Measurements from ENCODE around the gene SDHAF2.
"Not testable (repeated sequence)": the region's sequence is repeated elsewhere in the genome, so short reads cannot be mapped to it uniquely, and the experiment has no call there.

The SDHAF2 gene

DNA sequence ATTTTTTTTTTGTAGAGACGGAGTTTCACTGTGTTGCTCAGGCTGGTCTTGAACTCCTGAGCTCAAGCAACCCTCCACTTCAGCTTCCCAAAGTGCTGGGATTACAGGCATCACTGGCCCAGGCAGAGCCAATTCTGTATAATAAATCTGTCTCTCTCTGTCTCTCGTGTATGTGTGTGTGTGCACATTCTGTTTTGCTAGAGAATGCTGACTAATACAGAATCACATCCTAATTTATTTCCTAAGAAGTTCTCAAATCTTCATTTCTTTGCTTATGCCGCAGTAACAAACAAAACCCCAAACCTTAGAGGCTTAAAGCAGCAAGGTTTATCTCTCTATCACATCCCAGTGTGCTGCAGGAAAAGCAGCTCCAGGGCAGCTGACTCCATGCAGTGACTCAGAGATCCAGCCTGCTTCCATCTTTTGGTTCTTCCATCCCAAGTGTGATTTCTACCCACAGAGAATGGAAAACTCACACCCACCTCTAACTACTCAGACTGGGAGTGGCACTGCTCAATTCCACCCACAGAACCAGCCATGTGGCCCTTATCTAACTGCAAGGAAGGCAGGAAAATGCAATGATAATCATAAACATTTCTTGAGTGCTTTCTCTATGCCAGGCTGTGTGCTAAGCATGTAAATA lies 43.6 kb downstream of the SDHAF2 start:
- peak; percentile 83 for DNase-seq (ENCODE audit: low read depth)
- H3K4me3 ChIP-seq (ENCODE audit: control insufficient read depth, low read depth, low read length): no peak overlapping the region
- TF ChIP-seq, protein P1, sequence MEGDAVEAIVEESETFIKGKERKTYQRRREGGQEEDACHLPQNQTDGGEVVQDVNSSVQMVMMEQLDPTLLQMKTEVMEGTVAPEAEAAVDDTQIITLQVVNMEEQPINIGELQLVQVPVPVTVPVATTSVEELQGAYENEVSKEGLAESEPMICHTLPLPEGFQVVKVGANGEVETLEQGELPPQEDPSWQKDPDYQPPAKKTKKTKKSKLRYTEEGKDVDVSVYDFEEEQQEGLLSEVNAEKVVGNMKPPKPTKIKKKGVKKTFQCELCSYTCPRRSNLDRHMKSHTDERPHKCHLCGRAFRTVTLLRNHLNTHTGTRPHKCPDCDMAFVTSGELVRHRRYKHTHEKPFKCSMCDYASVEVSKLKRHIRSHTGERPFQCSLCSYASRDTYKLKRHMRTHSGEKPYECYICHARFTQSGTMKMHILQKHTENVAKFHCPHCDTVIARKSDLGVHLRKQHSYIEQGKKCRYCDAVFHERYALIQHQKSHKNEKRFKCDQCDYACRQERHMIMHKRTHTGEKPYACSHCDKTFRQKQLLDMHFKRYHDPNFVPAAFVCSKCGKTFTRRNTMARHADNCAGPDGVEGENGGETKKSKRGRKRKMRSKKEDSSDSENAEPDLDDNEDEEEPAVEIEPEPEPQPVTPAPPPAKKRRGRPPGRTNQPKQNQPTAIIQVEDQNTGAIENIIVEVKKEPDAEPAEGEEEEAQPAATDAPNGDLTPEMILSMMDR (conservative IDR thresholded peaks at IDR 0.05; ENCODE audit: control insufficient read depth, insufficient read depth, low read depth, low read length): no peak

DNA sequence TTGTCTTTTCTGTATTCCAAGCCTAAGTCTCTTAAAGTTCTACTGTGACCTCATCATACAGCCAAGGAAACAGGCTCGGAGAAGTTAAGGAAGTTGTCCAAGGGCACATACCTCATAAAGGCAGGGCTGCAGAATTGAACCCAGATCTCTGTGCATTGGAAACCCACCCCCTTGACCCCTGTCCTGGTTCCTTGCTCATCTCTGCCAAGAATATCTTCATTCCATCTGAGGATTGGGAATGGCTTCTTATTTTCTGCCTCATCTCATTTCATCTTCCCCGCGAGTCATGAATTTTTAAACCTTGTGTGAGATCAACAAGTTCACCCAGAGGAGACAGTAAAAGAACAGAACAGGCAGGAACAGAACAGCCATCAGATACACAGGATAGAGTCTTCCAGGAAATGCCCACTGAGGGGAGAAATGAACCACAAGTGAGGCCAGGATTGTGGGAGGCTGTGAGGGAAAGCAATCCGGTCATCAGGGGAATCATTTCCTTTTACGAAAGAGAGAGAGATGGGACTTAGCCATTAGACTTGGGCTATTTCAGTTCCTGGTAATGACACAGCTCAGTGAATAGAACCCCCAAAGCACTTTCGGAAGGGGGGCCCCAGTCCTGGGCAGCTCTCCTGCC lies 44.2 kb downstream of the SDHAF2 start:
- peak; percentile 52 for DNase-seq (ENCODE audit: low read depth)
- TF ChIP-seq, protein P1 (conservative IDR thresholded peaks at IDR 0.05; ENCODE audit: control insufficient read depth, insufficient read depth, low read depth, low read length): no peak
- no peak overlapping the region for H3K4me3 ChIP-seq (ENCODE audit: control insufficient read depth, low read depth, low read length)

DNA sequence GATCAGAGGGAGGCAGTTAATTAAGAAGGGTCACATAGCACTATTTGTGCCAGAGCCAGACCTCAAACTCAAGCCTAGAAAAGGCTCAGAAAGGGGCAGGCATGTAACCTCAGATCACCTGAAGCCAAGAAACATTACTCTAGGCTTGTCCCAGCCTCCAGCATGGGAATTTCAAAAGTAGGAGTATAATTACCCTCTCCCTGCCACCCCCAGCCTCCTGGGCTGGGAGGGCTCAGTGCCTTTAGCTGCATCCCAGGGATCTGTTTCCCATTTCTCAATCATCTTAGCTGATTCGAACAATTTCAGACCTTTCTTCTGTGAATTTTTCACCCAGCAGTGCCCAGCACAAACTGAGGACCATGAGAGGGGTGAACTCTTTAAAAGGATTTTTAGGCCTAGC lies 45.5 kb downstream of the SDHAF2 start:
- TF ChIP-seq, protein P1 (conservative IDR thresholded peaks at IDR 0.05; ENCODE audit: control insufficient read depth, insufficient read depth, low read depth, low read length): no peak
- no peak overlapping the region for H3K4me3 ChIP-seq (ENCODE audit: control insufficient read depth, low read depth, low read length)
- DNase-seq (ENCODE audit: low read depth): no peak

DNA sequence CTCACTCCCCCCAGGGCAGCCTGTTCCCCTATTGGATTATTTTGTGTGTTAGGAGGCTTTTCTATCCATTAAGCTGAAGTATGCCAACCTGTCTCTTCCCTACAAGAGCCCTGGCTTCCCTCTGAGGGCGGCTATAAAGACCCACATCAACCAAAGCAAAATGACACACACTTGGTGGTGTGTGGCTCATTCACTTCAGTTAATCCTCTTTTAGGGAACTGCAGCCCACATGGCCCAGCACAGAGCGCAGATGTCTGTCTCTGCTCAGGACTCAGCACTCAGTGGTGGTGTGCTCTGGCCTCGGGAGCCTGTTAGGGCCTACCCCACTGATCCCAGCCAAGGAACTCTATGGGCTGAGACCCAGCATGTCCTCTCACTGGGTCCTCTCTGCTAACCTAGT lies 46.4 kb downstream of the SDHAF2 start:
- DNase-seq (ENCODE audit: low read depth): no peak
- H3K4me3 ChIP-seq (ENCODE audit: control insufficient read depth, low read depth, low read length): no peak overlapping the region
- TF ChIP-seq, protein P1 (conservative IDR thresholded peaks at IDR 0.05; ENCODE audit: control insufficient read depth, insufficient read depth, low read depth, low read length): no peak

DNA sequence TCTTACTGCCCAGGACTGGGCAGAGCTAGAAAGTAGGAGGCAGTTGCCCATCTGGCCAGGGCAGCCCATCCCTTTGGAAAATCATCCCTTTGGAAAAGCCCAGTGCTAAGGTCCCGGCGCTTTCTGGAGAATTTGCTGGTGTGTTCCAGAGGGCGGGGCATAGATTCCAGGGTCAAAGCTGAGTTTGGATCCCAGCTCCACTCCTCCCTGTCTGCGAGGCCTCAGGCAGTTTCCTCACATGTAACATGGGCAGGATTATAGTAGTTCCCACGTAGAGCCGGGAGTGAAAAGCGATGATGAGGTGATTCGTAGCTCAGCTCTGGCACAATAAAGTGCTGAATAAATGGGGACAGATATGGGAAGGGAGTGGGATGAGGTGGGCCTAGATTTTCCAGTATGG lies 47.2 kb downstream of the SDHAF2 start:
- TF ChIP-seq, protein P1 (conservative IDR thresholded peaks at IDR 0.05; ENCODE audit: control insufficient read depth, insufficient read depth, low read depth, low read length): no peak
- no peak for DNase-seq (ENCODE audit: low read depth)

DNA sequence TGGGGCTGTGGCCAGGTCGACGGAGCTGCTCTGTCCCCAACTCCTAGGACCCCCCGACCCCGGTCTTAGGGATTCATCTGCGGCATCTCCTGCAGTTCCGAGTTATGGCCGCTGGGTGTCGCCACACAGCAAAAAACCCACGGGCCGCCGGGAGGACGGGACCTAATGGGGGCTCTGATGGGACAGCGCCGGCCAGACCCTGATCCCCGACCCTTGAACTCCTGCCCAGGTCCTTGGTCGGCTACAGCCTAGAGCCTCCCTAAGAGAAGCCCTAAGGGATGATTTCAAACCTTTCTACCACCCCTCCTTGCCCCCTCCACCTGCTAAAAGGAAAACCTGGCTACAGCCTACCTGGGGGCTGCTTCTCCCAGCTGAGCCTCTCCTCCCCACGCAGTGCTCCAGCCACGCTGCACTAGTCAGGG lies 47.8 kb downstream of the SDHAF2 start:
- no peak overlapping the region for H3K4me3 ChIP-seq (ENCODE audit: control insufficient read depth, low read depth, low read length)
- TF ChIP-seq, protein P1 (conservative IDR thresholded peaks at IDR 0.05; ENCODE audit: control insufficient read depth, insufficient read depth, low read depth, low read length): peak; percentile 74
- DNase-seq (ENCODE audit: low read depth): peak; percentile 23

More for the DNA sequence above, 47.2 kb downstream of the SDHAF2 start:
- H3K4me3 ChIP-seq (ENCODE audit: control insufficient read depth, low read depth, low read length): no peak overlapping the region

DNA sequence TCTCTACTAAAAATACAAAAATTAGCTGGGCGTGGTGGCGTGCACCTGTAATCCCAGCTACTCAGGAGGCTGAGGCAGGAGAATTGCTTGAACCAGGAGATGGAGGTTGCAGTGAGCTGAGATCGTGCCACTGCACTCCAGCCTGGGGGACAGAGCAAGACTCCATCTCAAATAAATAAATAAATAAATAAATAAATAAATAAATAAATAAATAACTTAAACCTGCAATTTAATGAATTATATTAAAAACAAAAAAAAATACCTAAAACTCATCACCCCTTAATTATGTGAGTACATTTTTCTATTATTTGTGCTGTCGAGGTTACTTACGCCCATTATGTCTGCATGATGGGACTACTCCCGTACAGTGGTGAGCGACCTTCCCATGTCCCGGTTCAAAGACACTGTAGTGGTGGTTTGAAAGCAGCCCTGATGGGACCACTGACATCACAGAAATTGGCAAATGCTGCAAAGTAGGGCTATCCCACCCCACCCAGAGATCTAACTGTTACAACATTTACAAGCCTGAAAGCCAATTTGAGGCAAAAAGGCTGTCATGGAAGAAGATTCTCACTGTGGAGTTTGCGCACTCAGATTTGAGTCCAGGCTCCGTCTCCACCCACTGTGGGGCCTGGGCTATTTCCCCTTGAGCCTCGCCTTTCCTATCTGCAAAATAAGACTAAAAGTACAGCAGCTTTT lies 49.6 kb downstream of the SDHAF2 start:
- H3K4me3 ChIP-seq (ENCODE audit: control insufficient read depth, low read depth, low read length); DNase-seq (ENCODE audit: low read depth): not testable (repeated sequence)

All from fibroblast of mammary gland (primary cell).